Measurements from ENCODE around the gene PGPEP1. TPM values are rescaled to one million over a fixed set of nuclear protein-coding genes. Genes with fewer than 3 reads are reported as not detected.

Gene PGPEP1
- total RNA-seq: 19.3 TPM

GRCh38 chr19:18340190-18340989 is at the start of gene PGPEP1:
TSS of gene PGPEP1 (plus strand) at chr19:18340598. CDS start at chr19:18340682, 84 bp downstream.

GRCh38 chr19:18322759-18323460 is 17.5 kb upstream of the PGPEP1 start, which contains the start of gene LSM4:
TSS of gene LSM4 (minus strand) at chr19:18323076. CDS start at chr19:18323020, 56 bp downstream.

GRCh38 chr19:18385675-18386542 is 45.5 kb downstream of the PGPEP1 start, which contains the start of gene GDF15:
TSS of gene GDF15 (plus strand) at chr19:18386158. CDS start at chr19:18386190, 32 bp downstream.

GRCh38 chr19:18397242-18398202 is 57.1 kb downstream of the PGPEP1 start, which contains the start of gene LRRC25:
TSS of gene LRRC25 (minus strand) at chr19:18397622. CDS start at chr19:18396963, 659 bp downstream.

GRCh38 chr19:18419195-18419698 is 78.8 kb downstream of the PGPEP1 start, which contains the start of gene SSBP4:
TSS of gene SSBP4 (plus strand) at chr19:18419398. CDS start at chr19:18419649, 251 bp downstream.

Other genes starting within 250 kb of the PGPEP1 start
- gene MAST3, start 242.8 kb upstream of the PGPEP1 start, total RNA-seq: 6.6 TPM
- gene PIK3R2, start 187.4 kb upstream of the PGPEP1 start, total RNA-seq: 42.6 TPM
- gene IFI30, start 166.8 kb upstream of the PGPEP1 start, total RNA-seq: 5.8 TPM
- gene MPV17L2, start 147.4 kb upstream of the PGPEP1 start, total RNA-seq: 9.4 TPM
- 21.1 TPM for gene RAB3A, start 136.6 kb upstream of the PGPEP1 start, total RNA-seq
- gene PDE4C, start 114.2 kb upstream of the PGPEP1 start, total RNA-seq: 3.8 TPM
- gene IQCN, start 66.1 kb upstream of the PGPEP1 start, total RNA-seq: 3.1 TPM
- 217 TPM for gene JUND, start 59.0 kb upstream of the PGPEP1 start, total RNA-seq
- gene LSM4, start 17.5 kb upstream of the PGPEP1 start, total RNA-seq: 99.8 TPM
- 8.2 TPM for gene GDF15, start 45.6 kb downstream of the PGPEP1 start, total RNA-seq
- 2.0 TPM for gene LRRC25, start 57.0 kb downstream of the PGPEP1 start, total RNA-seq
- gene SSBP4, start 78.8 kb downstream of the PGPEP1 start, total RNA-seq: 49.9 TPM
- 75.6 TPM for gene ISYNA1, start 97.5 kb downstream of the PGPEP1 start, total RNA-seq
- gene ELL, start 181.5 kb downstream of the PGPEP1 start, total RNA-seq: 12.5 TPM
- 166 TPM for gene FKBP8, start 203.0 kb downstream of the PGPEP1 start, total RNA-seq
- 42.3 TPM for gene KXD1, start 217.3 kb downstream of the PGPEP1 start, total RNA-seq
- 388 TPM for gene UBA52, start 231.3 kb downstream of the PGPEP1 start, total RNA-seq
- gene REX1BD, start 248.2 kb downstream of the PGPEP1 start, total RNA-seq: 46.2 TPM

Measured in camera-type eye (tissue), 1 donor.